Activated naive CD4-positive, alpha-beta T cell (primary cell): ENCODE data around the gene SRPRB.

ENCODE experiments used
- DNase-seq, 4 experiments: peaks; one replicate each; lab custom pipeline; 2025; lab: John Stamatoyannopoulos, UW

SRPRB gene

GRCh38 chr3:133843634-133844033 is 38.0 kb downstream of the SRPRB start:
- DNase-seq, result no peak

GRCh38 chr3:133845127-133845526 is 39.5 kb downstream of the SRPRB start:
- DNase-seq, result no peak

- no peak for DNase-seq
These were observed 43.7 kb downstream of the SRPRB start for GRCh38 chr3:133849346-133849745.

GRCh38 chr3:133850034-133850433 is 44.4 kb downstream of the SRPRB start:
- DNase-seq, result no peak

GRCh38 chr3:133851266-133851906 is 45.8 kb downstream of the SRPRB start:
- no peak for DNase-seq

- no peak for DNase-seq
These were observed 46.3 kb downstream of the SRPRB start for GRCh38 chr3:133851931-133852330.

GRCh38 chr3:133853063-133853924 is 47.7 kb downstream of the SRPRB start:
- no peak for DNase-seq

- DNase-seq, result no peak
These were observed 48.3 kb downstream of the SRPRB start for GRCh38 chr3:133853925-133854227.

GRCh38 chr3:133854264-133855001 is 48.8 kb downstream of the SRPRB start:
- no peak for DNase-seq

- no peak for DNase-seq
These were observed 49.4 kb downstream of the SRPRB start for GRCh38 chr3:133855002-133855370.

- no peak for DNase-seq
These were observed 50.2 kb downstream of the SRPRB start for GRCh38 chr3:133855772-133856171.

- DNase-seq, result no peak
These were observed 50.7 kb downstream of the SRPRB start for GRCh38 chr3:133856316-133856715.

- DNase-seq, result no peak
These were observed 52.2 kb downstream of the SRPRB start for GRCh38 chr3:133857767-133858166.

- DNase-seq, result no peak
These were observed 54.0 kb downstream of the SRPRB start for GRCh38 chr3:133859381-133860234.

GRCh38 chr3:133860519-133860918 is 54.9 kb downstream of the SRPRB start:
- DNase-seq, result no peak

GRCh38 chr3:133862161-133862560 is 56.5 kb downstream of the SRPRB start:
- DNase-seq, result no peak

GRCh38 chr3:133863911-133864310 is 58.3 kb downstream of the SRPRB start:
- no peak for DNase-seq

- DNase-seq, result no peak
These were observed 59.0 kb downstream of the SRPRB start for GRCh38 chr3:133864616-133865015.

GRCh38 chr3:133865136-133865855 is 59.7 kb downstream of the SRPRB start:
- no peak for DNase-seq

GRCh38 chr3:133866141-133866540 is 60.5 kb downstream of the SRPRB start:
- DNase-seq, result no peak

GRCh38 chr3:133868186-133868585 is 62.6 kb downstream of the SRPRB start:
- no peak for DNase-seq
